NCI-H510A (cell line): ENCODE measurements around the gene MRPL51.
A peak's percentile ranks its signal among the peaks of the same experiment; 100 is the strongest.
"Not testable (repeated sequence)": the region's sequence is repeated elsewhere in the genome, so short reads cannot be mapped to it uniquely, and the experiment has no call there.

Experiments used
- DNase-seq: peaks from one replicate; lab custom pipeline; 2025; lab: John Stamatoyannopoulos, UW

Gene MRPL51

GRCh38 chr12:6532051-6532926 lies 39.2 kb upstream of the MRPL51 start:
- DNase-seq: peak; percentile 60

- no peak for DNase-seq
Observed at GRCh38 chr12:6530576-6531260, 37.7 kb upstream of the MRPL51 start.

- DNase-seq: no peak
Observed at GRCh38 chr12:6529291-6529737, 36.3 kb upstream of the MRPL51 start.

- DNase-seq: no peak
Observed at GRCh38 chr12:6528539-6529235, 35.6 kb upstream of the MRPL51 start.

GRCh38 chr12:6527711-6528110 lies 34.6 kb upstream of the MRPL51 start:
- DNase-seq: no peak

- no peak for DNase-seq
Observed at GRCh38 chr12:6526766-6527525, 33.9 kb upstream of the MRPL51 start.

GRCh38 chr12:6526201-6526600 lies 33.1 kb upstream of the MRPL51 start:
- no peak for DNase-seq

GRCh38 chr12:6524648-6525047 lies 31.6 kb upstream of the MRPL51 start:
- DNase-seq: no peak

GRCh38 chr12:6523708-6524107 lies 30.6 kb upstream of the MRPL51 start:
- DNase-seq: no peak

GRCh38 chr12:6522193-6522592 lies 29.1 kb upstream of the MRPL51 start:
- no peak for DNase-seq

- DNase-seq: no peak
Observed at GRCh38 chr12:6520186-6520585, 27.1 kb upstream of the MRPL51 start.

GRCh38 chr12:6508087-6508486 lies 15.0 kb upstream of the MRPL51 start:
- no peak for DNase-seq

GRCh38 chr12:6507102-6507998 lies 14.3 kb upstream of the MRPL51 start:
- no peak for DNase-seq

- no peak for DNase-seq
Observed at GRCh38 chr12:6500466-6500865, 7.4 kb upstream of the MRPL51 start.

- DNase-seq: not testable (repeated sequence)
Observed at GRCh38 chr12:6497291-6497690, 4.2 kb upstream of the MRPL51 start.

GRCh38 chr12:6494968-6495367 lies 1.9 kb upstream of the MRPL51 start:
- no peak for DNase-seq

- no peak for DNase-seq
Observed at GRCh38 chr12:6494258-6494743, 1.2 kb upstream of the MRPL51 start.

GRCh38 chr12:6493497-6494257 lies 615 bp upstream of the MRPL51 start, which contains the start of gene NCAPD2:
NCAPD2 (plus strand) TSS chr12:6494102; CDS start chr12:6495099, 997 bp downstream.
- DNase-seq: peak; percentile 79

- not testable (repeated sequence) for DNase-seq
Observed at GRCh38 chr12:6490673-6491072, 2.4 kb downstream of the MRPL51 start.

- no peak for DNase-seq
Observed at GRCh38 chr12:6489449-6489848, 3.6 kb downstream of the MRPL51 start.
